Gastroesophageal sphincter (tissue), 4 donors: ENCODE data around the gene PCID2. TPM values are rescaled to one million over a fixed set of nuclear protein-coding genes. Genes with fewer than 3 reads are reported as not detected.

ENCODE experiments used
- ATAC-seq: fragments of 150-250 bp; one replicate; pipeline ENCODE4 v1.9.1; 2016; ENCODE audit warnings: mild to moderate bottlenecking, moderate library complexity
- H3K27ac ChIP-seq, 4 donors: fragments of 200-600 bp; sonication (generic) in 3 of 4; 1 replicate in 3 of 4; 2 replicates in 1 of 4; pipeline ENCODE4 v1.5.1; 2016 to 2019
- H3K27me3 ChIP-seq: fragments of 200-600 bp; sonication (generic); one replicate; pipeline ENCODE4 v1.5.1; 2019
- H3K36me3 ChIP-seq, 2 donors: fragments of 200-600 bp; sonication (generic); one replicate each; pipeline ENCODE4 v1.5.1; 2019; ENCODE audit warnings: control low read depth in 1 of 2
- H3K4me1 ChIP-seq, 3 donors: fragments of 200-600 bp; sonication (generic); 1 replicate in 2 of 3; 2 replicates in 1 of 3; pipeline ENCODE4 v1.5.1; 2016 to 2019; ENCODE audit warnings: control low read depth in 2 of 3
- H3K4me3 ChIP-seq, 2 donors: fragments of 200-600 bp; sonication (generic); one replicate each; pipeline ENCODE4 v1.5.1; 2019; ENCODE audit warnings: mild to moderate bottlenecking in 1 of 2, moderate library complexity in 1 of 2
- H3K9me3 ChIP-seq, 3 donors: fragments of 200-600 bp; sonication (generic); one replicate each; pipeline ENCODE4 v1.5.1; 2017 to 2019; ENCODE audit warnings: control low read depth in 2 of 3
- EP300 ChIP-seq: sonication (generic); formaldehyde crosslinking; IDR thresholded peaks from one replicate; pipeline ENCODE4 v1.6.1; 2017; ENCODE audit warnings: antibody characterized with exemption, mild to moderate bottlenecking
- POLR2A ChIP-seq, 2 donors: fragments of 450-650 bp; IDR thresholded peaks; one replicate each; pipeline ENCODE4 v1.6.1; 2017; ENCODE audit warnings: antibody characterized with exemption in 2 of 2, mild to moderate bottlenecking in 2 of 2, moderate library complexity in 1 of 2
- POLR2AphosphoS5 ChIP-seq: sonication (generic); formaldehyde crosslinking; IDR thresholded peaks from one replicate; pipeline ENCODE4 v1.6.1; 2017; ENCODE audit warnings: antibody characterized with exemption
- WGBS, 2 donors: methylation state at CpG; one replicate each; pipeline ENCODE4 v1.1.5; 2018; ENCODE audit warnings: low coverage in 1 of 2; 5-methylcytosine and 5-hydroxymethylcytosine counted together
- total RNA-seq, 4 donors: library from RNA; depleted of rRNA; stranded (reverse); fragments of >200 nt; gene quantifications; one replicate each; pipeline ENCODE4 v1.1.0, GENCODE V29; 2016
- TF ChIP-seq, protein P1 (sequence below), 4 experiments: fragments of 200-600 bp in 2 of 4; fragments of 450-650 bp in 2 of 4; sonication (generic) in 1 of 4; IDR thresholded peaks; one replicate each; pipeline ENCODE4 v1.5.1; 2017 to 2019; ENCODE audit warnings: antibody characterized with exemption in 4 of 4, mild to moderate bottlenecking in 2 of 4, moderate library complexity in 2 of 4

Gene PCID2
- total RNA-seq, 4 donors from 2014 or later: 43.7 to 76.0 (median 48.8) TPM

DNA sequence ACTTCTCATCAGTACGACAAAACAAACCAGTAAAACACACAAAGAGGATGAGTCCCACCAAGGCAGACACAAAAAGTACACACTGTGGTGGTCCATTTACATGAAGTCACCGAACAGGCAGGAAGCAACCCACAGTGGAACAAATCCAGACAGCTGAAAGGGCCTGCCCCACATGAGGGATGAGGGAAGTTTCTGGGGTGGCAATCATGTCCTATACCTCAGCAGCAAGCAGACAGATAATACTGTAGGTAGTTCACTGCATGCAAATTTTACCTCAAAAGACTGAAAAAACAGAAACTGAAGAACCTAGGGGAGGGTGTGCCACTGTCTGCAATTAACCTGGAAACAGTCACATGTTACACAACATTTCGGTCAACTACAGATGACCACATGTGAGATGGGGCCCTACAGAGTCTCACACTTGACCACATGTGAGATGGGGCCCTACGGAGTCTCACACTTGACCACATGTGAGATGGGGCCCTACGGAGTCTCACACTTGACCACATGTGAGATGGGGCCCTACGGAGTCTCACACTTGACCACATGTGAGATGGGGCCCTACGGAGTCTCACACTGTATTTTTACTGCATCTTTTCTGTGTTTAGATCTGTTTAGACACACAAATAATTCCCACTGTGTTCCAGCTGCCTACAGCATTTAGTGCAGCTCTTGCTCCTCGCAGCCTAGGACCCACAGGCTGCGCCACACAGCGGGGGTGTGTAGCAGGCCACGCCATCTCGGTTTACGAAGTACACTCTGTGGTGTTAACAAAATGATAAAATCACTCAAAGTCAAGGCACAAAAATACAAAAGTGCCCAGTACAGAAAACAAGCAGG lies 22.2 kb downstream of the PCID2 start:
- Histone ChIP-seq H3K36me3 (peaks cover 3 to 93% of the 10 kb centered on the region in 2 donors), H3K4me1 (no peaks in the 10 kb centered on the region), H3K27ac (peak overlapping the region in 3 of 4 donors; percentile 10 to 66 (median 48)), H3K27me3 (no peaks in the 10 kb centered on the region), H3K9me3 (no peaks in the 10 kb centered on the region), H3K4me3 (no peak overlapping the region)
- TF ChIP-seq POLR2A (IDR thresholded peaks at IDR 0.05) (no peak), EP300 (no peak), POLR2AphosphoS5 (no peak)
- TF ChIP-seq, protein P1, sequence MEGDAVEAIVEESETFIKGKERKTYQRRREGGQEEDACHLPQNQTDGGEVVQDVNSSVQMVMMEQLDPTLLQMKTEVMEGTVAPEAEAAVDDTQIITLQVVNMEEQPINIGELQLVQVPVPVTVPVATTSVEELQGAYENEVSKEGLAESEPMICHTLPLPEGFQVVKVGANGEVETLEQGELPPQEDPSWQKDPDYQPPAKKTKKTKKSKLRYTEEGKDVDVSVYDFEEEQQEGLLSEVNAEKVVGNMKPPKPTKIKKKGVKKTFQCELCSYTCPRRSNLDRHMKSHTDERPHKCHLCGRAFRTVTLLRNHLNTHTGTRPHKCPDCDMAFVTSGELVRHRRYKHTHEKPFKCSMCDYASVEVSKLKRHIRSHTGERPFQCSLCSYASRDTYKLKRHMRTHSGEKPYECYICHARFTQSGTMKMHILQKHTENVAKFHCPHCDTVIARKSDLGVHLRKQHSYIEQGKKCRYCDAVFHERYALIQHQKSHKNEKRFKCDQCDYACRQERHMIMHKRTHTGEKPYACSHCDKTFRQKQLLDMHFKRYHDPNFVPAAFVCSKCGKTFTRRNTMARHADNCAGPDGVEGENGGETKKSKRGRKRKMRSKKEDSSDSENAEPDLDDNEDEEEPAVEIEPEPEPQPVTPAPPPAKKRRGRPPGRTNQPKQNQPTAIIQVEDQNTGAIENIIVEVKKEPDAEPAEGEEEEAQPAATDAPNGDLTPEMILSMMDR (IDR thresholded peaks at IDR 0.05): no peak
- 74 to 79% methylated on average over 8 to 10 of the region's 13 CpGs for whole genome bisulfite sequencing, 2 donors
- ATAC-seq: no peak

DNA sequence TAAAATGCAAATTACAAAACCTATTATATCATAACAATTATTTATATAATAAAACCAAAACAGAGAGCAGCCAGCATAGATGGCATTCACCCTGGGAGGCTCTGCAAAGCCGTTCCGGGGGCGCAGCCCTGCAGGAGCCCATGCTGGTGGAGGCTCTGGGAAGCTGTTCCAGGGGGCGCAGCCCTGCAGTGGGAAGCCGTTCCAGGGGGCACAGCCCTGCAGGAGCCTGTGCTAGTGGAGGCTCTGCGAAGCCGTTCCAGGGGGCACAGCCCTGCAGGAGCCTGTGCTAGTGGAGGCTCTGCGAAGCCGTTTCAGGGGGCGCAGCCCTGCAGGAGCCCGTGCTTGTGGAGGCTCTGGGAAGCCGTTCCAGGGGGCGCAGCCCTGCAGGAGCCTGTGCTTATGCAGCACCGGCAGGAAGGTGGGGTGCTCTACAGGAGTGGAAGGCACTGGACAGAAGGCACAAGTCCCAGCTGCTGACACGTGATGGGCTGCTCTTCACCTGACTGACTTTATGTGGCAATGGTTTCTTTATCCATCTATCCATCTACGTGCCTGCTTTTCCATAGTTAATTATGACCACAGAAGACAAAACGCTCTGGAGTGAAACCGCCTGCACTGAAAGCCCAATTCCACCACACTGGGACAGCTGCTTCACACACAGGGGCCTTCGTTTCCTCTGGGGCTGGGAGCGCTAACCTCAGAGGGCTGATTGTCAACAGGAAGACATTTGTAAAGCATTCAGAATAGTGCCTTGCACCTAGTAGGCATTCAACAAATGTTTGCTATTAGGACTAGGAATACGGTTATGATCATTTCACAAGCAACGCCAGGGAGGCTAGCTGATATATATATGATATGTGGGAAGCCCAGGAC lies 23.7 kb downstream of the PCID2 start:
- Histone ChIP-seq H3K36me3 (peaks cover 3 to 93% of the 10 kb centered on the region in 2 donors), H3K27ac (no peak overlapping the region), H3K4me1 (no peaks in the 10 kb centered on the region), H3K4me3 (no peak overlapping the region), H3K9me3 (no peaks in the 10 kb centered on the region), H3K27me3 (no peaks in the 10 kb centered on the region)
- no peak for ATAC-seq
- WGBS, 2 donors: 75 to 81% methylated on average over 5 to 6 of the region's 22 CpGs
- TF ChIP-seq POLR2A (IDR thresholded peaks at IDR 0.05): no peak
- TF ChIP-seq, protein P1 (IDR thresholded peaks at IDR 0.05): no peak
- TF ChIP-seq POLR2AphosphoS5: no peak
- TF ChIP-seq EP300: no peak

DNA sequence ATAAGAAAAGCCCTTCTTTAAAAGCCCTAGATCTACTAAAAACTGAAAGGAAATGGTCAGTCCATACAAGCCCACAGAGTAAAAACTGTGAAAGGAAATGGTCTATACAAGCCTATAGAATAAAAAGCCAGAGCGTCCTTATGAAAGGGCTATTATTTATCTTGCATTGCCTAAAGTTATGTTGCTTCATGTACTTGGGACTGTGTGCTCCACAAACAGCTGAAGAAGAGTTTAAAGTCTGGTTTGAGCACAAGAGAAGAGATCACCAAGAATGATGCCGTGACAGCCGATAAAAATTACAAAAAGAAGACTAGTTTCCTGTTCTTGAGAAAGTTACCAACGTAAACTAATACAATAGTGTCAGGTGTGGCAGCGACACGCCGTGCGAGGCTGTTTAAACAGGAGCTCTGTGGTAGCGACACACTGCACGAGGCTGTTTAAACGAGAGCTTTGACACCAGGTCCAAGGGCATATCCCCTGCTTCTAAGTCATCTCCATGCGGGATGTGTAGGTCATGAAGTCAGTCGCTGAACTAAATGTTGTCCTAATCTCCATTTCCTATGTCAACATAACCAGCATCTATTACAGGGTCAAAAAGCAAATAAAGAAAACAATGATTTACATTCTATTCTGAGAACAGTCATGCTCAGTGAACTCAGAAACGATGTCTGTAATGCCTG lies 24.9 kb downstream of the PCID2 start:
- no peaks in the 10 kb centered on the region for H3K9me3 ChIP-seq

DNA sequence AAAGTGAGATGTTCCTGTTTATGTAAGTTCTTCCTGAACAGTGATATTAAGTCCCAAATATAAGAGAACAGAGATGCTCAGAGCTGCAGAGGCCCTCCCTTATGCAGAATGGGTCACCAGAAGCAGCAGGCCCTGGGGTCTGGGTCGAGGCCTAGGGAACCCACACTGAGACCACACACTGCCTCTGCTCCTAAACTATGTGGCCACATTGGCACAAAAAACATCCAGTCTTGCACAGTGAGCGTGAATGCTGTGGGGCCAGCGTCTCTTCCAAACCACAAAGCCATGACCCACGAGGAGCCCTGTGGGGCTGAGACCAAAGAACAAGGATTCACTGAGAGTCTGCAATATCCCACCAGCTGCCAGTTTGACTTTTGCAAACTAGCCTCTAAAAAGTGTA lies 26.4 kb downstream of the PCID2 start:
- WGBS, 2 donors: 95 to 100% methylated on average over 1 to 3 of the region's 4 CpGs
- Histone ChIP-seq H3K27me3 (no peaks in the 10 kb centered on the region), H3K9me3 (no peaks in the 10 kb centered on the region), H3K4me1 (no peaks in the 10 kb centered on the region), H3K36me3 (peaks cover 3 to 95% of the 10 kb centered on the region in 2 donors), H3K4me3 (no peak overlapping the region), H3K27ac (no peak overlapping the region)
- no peak for TF ChIP-seq EP300
- TF ChIP-seq, protein P1 (IDR thresholded peaks at IDR 0.05): no peak
- no peak for ATAC-seq

More for the DNA sequence above, 24.9 kb downstream of the PCID2 start:
- Histone ChIP-seq H3K36me3 (peaks cover 3 to 95% of the 10 kb centered on the region in 2 donors), H3K4me3 (no peak overlapping the region), H3K27ac (no peak overlapping the region), H3K27me3 (no peaks in the 10 kb centered on the region), H3K4me1 (no peaks in the 10 kb centered on the region)
- TF ChIP-seq, protein P1 (IDR thresholded peaks at IDR 0.05): no peak
- TF ChIP-seq POLR2AphosphoS5: no peak
- no peak for TF ChIP-seq POLR2A (IDR thresholded peaks at IDR 0.05)
- ATAC-seq: no peak
- 71 to 85% methylated on average over 14 of the region's 14 CpGs for WGBS, 2 donors
